HepG2 (cell line): Measurements from ENCODE around the gene RAD51D.

Experiments used
- CTCF ChIP-seq: sonication (generic); formaldehyde crosslinking; IDR thresholded peaks from 2 replicates; pipeline ENCODE4 v1.5.0; 2020; ENCODE audit warnings: mild to moderate bottlenecking, missing genetic modification reagents, moderate library complexity
- DDIT3 ChIP-seq: sonication (generic); formaldehyde crosslinking; IDR thresholded peaks from 2 replicates; pipeline ENCODE4 v1.4.0; 2020; ENCODE audit warnings: mild to moderate bottlenecking, missing genetic modification reagents
- NKX3-1 ChIP-seq: sonication (generic); formaldehyde crosslinking; IDR thresholded peaks from 2 replicates; pipeline ENCODE4 v1.5.0; 2020; ENCODE audit warnings: missing genetic modification reagents
- RBFOX2 ChIP-seq: fragments of 200-400 bp; formaldehyde crosslinking; IDR thresholded peaks from 2 replicates; pipeline ENCODE4 v1.6.1; 2017; ENCODE audit warnings: low read depth, mild to moderate bottlenecking, low read length
- REST ChIP-seq, 2 experiments: IDR thresholded peaks; 2 replicates each; pipeline ENCODE4 v1.6.1; 2011 to 2012; ENCODE audit warnings: low read length in 2 of 2, borderline replicate concordance in 1 of 2, low read depth in 1 of 2, mild to moderate bottlenecking in 1 of 2, moderate library complexity in 1 of 2
- RFX5 ChIP-seq: IDR thresholded peaks from 2 replicates; pipeline ENCODE4 v1.6.1; 2011; ENCODE audit warnings: low read depth, low read length, improper control_type of control experiment
- STAT6 ChIP-seq: sonication (generic); formaldehyde crosslinking; IDR thresholded peaks from 2 replicates; pipeline ENCODE4 v1.4.0; 2020; ENCODE audit warnings: missing genetic modification reagents, mild to moderate bottlenecking, borderline replicate concordance
- ZSCAN5A ChIP-seq: sonication (generic); formaldehyde crosslinking; IDR thresholded peaks from 2 replicates; pipeline ENCODE4 v1.8.0; 2022; ENCODE audit warnings: mild to moderate bottlenecking, missing genetic modification reagents, borderline replicate concordance

- TF ChIP-seq ZSCAN5A (CRISPR knock-in tag) = no peak
- TF ChIP-seq RFX5 = no peak
- no peak for TF ChIP-seq REST (IDR thresholded peaks at IDR 0.05; ENCODE audit: borderline replicate concordance in 1 of 2, low read depth in 1 of 2, low read length in 2 of 2)
- no peak for TF ChIP-seq CTCF (CRISPR knock-in tag)
- TF ChIP-seq RBFOX2 = no peak
- TF ChIP-seq DDIT3 (CRISPR knock-in tag) = no peak
- no peak for TF ChIP-seq NKX3-1 (CRISPR knock-in tag)
- TF ChIP-seq STAT6 (CRISPR knock-in tag) = no peak
Measured at GRCh38 chr17:35048685-35049379, 70.8 kb downstream of the RAD51D start.
